NB4 (cell line): Measurements from ENCODE around the gene DSCAML1.
A peak's percentile ranks its signal among the peaks of the same experiment; 100 is the strongest.

ENCODE experiments used
- DNase-seq: peaks from one replicate; pipeline ENCODE4 v3.0.0; 2010; ENCODE audit warnings: low read depth
- H3K4me3 ChIP-seq: one replicate; pipeline ENCODE4 v1.5.1; 2011; ENCODE audit warnings: mild to moderate bottlenecking, low read depth, low read length, moderate library complexity
- CTCF ChIP-seq: IDR thresholded peaks from one replicate; pipeline ENCODE4 v1.5.1; 2012; ENCODE audit warnings: low read depth, low read length
- MAX ChIP-seq: IDR thresholded peaks from 2 replicates; pipeline ENCODE4 v1.6.1; 2011; ENCODE audit warnings: low read depth, low read length
- MYC ChIP-seq: IDR thresholded peaks from 2 replicates; pipeline ENCODE4 v1.6.1; 2011; ENCODE audit warnings: low read depth, low read length
- POLR2A ChIP-seq: IDR thresholded peaks from 2 replicates; pipeline ENCODE4 v1.6.1; 2011; ENCODE audit warnings: mild to moderate bottlenecking; ENCODE audit not compliant: insufficient read length; ENCODE audit errors: extremely low read depth

DSCAML1 gene

GRCh38 chr11:117441146-117441975 lies 355.7 kb downstream of the DSCAML1 start:
- TF ChIP-seq MYC (no peak), POLR2A (no peak), CTCF (no peak), MAX (no peak)
- DNase-seq: no peak
- no peak overlapping the region for H3K4me3 ChIP-seq

DNA sequence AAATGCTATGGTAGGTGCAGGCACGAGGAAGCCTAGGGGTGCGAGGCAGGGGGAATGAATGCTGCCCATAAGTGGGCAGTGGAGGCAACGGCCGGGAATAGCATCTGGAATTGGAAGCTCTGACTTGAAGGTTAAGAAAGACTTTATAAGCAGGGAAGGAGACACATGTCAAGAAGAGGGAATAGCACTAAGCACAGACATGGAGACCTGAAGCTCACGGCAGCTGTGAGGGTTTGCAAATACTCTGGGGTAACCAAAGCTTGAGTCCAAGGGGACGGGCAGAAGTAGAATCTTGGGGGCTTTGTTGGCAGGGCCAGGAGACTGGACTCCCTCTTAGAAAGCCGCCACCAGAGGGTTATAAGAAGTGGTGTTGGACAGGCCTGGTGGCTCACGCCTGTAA lies 356.8 kb downstream of the DSCAML1 start:
- no peak for DNase-seq
- H3K4me3 ChIP-seq: no peak overlapping the region
- TF ChIP-seq MYC (no peak), CTCF (no peak), POLR2A (no peak), MAX (no peak)

DNA sequence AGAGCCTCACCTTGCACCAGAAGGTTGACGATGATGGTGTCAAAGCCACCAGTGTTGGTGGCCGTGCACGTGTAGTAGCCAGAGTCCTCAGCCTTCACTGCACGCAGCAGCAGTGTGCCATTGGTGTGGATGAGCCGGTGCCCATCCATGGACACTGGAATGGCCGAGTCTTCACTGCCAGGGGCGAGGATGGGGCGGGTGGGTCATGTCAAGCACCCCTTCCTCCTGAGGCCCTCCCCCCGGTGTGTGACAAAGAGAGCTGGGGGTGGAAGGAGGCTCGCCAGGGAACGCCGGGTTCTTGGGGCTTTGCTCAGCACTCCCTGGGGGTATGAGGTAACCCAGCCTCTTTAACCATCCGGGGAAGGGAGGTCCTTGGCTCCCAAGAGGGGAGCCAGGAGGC lies 357.8 kb downstream of the DSCAML1 start:
- H3K4me3 ChIP-seq: no peak overlapping the region
- TF ChIP-seq POLR2A: no peak
- no peak for TF ChIP-seq CTCF
- TF ChIP-seq MAX: no peak
- no peak for TF ChIP-seq MYC
- DNase-seq: peak; percentile 29

- peak; percentile 28 for DNase-seq
- H3K4me3 ChIP-seq: no peak overlapping the region
- no peak for TF ChIP-seq MAX
- no peak for TF ChIP-seq CTCF
- TF ChIP-seq MYC: no peak
- TF ChIP-seq POLR2A: no peak
These were observed 358.5 kb downstream of the DSCAML1 start for GRCh38 chr11:117438371-117439000.

GRCh38 chr11:117437791-117438130 lies 359.3 kb downstream of the DSCAML1 start:
- no peak for DNase-seq
- no peak for TF ChIP-seq MAX
- no peak for TF ChIP-seq CTCF
- TF ChIP-seq MYC: no peak
- TF ChIP-seq POLR2A: no peak
- H3K4me3 ChIP-seq: no peak overlapping the region
